ENCODE data around the gene ORMDL2.

- no peak for TF ChIP-seq POLR2A (IDR thresholded peaks at IDR 0.05)
- no peak for TF ChIP-seq CTCF (IDR thresholded peaks at IDR 0.05)
- no peak for TF ChIP-seq POLR2AphosphoS5 (IDR thresholded peaks at IDR 0.05)
Measured at GRCh38 chr12:55780685-55781084, 37.2 kb upstream of the ORMDL2 start.

Measured in breast epithelium (tissue), 3 donors.